NCI-H82 treated with DMSO at 0.1 percent for 48 hours (cell line): ENCODE measurements around the gene SNN.

Experiments
- DNase-seq: peaks from one replicate; lab custom pipeline; 2025; ENCODE audit not compliant: unreplicated experiment; lab: John Stamatoyannopoulos, UW

Gene SNN

DNA sequence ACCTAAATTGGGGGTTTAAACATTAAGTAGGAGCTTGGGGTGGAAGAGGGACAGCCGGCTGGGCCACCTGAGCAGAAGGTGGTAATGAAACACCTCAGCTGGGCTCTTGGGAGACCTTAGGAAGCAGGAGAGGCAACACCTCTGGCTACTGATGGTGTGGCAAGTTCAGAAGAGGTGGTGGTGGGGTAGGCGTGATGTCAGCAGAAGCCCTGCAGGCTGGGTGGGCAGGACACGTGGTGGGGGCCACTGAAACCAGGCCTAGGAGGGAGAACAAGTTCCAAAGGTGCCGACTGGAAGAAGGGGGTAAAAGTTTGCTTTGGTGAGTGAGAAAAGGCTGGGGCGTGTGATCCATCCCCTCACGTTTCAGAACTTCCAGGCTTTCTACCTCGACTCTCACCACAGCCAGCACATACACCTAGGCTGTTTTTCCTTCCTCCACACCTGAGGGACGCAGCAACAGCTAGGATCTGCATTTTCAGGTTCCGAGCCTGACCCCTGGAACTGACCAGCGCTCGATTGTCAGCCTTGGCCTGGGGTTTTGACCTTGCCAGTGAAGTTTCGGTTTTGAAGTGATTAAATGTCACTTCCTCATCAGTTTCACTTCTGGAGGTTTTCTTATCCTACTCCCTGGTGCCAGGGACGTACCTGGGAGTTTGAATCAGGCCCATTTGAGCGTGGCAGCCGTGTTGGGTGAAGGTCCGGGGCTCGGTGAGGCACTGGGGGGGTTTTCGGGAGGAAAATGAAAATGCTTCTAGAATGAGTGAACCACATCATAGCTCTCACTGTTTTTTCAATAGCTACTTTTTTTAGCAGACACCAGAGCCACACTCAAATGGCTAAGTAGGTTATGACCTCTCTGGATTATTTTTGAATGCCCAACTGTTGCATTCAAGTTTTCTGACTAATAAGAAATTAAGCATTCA lies 10.0 kb downstream of the SNN start:
- DNase-seq: no peak

DNA sequence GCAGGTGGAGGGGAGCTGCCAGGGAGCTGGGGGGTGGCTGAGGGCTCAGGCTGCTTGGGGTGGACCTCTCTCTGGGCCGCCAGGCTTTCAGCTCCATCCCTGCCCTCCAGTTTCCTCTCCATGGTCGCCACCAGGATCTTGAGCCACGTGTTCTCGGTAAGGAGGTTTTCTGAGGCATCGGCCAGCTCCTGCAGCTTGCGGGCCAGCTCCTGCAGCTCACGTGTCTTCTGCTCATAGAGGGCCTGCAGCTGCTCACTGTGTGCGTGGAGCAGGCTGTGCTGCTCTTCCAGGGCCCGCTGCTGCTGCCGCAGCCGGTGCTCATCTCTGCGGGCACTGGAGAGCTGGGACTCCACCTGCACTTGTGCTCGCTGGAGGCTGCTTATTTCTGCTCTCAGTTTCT lies 11.0 kb downstream of the SNN start:
- no peak for DNase-seq

DNA sequence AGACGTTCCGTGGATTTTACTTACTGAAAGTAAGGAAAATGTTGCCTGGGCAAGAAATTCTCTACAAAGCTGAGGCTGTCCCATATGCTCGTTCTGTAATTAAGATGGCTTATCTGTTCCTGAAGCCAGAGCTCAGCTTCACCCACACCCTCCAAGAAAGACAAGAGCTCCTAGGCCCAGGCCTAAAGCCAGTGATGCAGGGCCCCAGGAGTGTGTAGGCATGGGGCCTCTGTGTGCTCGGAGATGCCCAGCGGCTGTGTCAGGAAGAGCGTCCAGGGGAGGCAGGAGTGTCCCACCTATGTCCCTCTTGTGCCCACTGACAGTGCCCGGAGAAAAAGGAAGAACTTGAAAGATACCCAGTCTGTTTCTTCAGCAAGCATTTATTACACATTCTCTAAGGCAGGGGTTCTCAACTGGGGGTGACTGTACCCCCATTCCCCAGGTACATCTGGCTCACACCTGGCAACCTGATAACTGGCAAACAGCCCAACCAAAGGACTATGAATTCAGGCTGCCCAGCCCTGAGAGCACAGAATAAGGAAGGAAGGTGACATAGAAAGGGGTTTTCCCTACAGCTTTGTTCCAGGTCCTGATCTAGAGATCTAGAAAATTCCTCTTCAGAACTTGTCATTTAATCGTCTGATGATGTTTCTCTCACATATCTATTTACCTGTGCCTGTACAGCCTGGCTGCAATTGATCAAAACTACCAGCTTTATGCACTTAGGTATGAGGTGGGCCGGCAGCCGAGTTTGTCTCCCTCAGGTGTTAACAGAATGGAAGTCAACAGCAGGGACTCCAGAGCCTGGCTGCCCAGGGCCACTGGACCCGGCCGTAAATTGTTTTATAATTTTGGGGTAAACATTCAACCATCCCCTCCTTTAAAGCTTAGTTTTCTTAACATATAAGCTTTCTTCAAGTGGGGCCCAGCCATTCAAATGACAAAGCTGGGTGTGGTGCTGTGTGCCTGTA lies 12.0 kb downstream of the SNN start:
- DNase-seq: no peak

DNA sequence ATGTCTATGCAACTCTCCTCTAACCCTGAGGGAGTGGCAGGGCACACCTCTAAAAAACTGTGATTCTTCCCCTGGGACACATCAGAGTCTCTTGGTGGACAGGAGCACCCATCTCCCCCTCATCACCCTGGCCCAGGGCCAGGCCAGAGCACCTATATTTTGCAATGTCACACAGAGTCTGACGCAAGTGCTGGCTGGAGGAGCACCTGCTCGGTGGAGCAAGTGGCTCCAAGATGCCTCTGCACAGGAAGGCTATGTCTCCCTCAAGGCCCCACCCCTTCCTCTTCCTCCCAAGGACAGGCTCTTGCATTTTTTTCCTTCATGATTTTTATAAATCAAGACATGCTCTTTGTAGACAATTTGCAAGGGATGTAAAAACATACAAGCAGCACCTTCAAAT lies 13.3 kb downstream of the SNN start:
- no peak for DNase-seq

DNA sequence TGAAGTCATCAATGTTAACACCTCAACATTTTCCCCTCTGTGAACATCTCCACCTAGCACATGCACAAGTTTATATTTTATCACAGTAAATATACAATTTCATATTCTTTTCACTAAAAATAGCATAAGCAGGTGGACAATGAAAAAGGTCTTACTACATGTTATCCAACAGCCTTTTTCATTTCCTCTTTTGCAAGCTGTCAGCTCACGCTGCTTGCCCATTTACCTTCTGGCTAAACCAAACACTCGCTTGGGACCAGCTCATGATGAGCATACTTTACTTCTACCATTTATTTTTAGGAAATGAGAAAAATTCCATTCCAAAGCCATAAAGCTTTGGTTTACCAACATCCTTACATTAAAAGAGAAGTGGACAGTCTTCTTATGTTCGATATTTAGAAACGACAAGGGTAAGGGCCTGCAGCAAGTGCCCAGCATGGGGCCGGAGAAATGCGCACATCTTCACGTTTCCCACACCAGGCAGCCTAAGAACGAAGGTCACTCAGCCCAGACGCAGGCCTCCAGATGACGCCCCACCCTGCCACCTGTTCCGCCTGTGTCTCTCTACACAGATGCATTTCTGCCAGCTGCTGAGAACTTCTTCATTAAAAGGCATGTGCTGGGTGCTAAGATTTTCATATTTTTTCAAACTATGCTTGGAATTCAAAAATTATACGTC lies 13.9 kb downstream of the SNN start:
- DNase-seq: no peak

DNA sequence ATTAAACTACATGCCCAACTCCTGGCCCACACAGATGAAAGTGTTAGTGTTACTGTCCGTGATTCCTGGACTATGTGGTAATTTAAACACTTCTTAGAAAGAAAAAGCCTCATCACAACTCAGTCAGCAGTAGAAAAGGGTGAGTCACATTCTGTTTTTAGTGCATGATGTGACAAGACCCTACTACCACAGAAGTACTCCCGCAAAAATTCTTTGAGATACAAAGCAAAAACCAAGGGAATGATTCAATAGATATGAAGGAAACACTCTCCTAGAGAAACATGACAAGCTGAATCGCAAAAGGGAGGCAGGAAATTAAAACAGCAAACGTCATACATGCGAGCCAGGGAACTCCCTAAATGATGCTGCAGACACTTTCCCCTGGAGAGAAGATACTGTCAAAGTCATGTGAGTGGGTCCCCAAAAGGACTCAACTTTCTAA lies 14.4 kb downstream of the SNN start:
- no peak for DNase-seq

DNA sequence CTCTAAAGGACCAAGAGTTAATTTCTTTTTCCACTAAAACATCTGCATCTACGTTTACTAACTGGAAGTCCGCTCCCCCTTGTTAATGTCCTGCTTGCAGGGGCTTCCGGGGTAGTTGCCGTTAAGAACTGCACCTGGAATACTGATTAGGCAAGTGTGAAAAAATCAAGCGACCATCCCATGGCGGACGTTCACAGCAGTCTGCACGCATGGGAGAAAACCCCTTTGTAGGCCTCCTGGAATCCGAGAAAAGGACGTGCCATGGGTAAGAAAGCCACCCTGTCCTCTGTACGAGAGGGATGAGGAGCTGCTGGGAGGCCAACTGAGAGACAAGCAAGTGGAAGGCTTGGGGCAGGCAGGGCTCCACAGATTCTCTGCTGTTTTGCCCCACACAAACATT lies 14.9 kb downstream of the SNN start:
- DNase-seq: no peak

DNA sequence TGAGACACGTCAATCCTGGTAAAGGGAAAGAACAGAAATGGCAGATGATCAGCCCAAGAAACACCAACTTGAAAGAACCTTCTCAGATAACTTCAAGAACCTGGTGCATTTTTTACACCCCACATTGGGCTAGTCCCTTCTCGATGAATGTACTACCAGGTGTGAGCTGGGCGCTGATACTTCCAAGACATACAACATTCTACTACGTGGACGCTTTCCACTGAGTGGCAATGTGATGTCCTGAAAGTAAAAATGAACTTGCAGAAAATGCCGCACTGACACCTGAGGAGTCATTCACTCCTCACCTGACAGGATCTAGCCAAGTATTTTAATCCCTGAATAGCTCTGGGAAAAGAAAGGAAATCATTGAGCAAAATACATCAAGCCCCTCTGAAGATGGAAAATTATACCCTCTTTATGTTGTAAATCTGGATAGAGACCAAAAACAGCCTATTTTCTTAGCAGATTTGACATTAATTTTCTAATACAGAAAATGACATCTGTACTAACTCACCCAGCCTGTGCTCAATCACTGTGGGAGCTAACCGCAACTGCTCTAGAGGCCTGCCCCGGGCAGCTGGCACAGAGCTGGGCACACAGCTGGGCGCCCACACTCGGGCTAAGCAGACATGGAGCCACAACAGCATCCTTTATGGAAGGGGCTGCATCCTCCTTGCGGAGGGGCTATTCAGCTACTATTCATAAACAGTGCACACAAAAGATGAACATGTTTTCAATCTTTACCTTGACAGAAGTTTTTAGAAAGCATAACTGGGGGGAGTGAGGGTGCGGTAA lies 16.2 kb downstream of the SNN start:
- DNase-seq: no peak

DNA sequence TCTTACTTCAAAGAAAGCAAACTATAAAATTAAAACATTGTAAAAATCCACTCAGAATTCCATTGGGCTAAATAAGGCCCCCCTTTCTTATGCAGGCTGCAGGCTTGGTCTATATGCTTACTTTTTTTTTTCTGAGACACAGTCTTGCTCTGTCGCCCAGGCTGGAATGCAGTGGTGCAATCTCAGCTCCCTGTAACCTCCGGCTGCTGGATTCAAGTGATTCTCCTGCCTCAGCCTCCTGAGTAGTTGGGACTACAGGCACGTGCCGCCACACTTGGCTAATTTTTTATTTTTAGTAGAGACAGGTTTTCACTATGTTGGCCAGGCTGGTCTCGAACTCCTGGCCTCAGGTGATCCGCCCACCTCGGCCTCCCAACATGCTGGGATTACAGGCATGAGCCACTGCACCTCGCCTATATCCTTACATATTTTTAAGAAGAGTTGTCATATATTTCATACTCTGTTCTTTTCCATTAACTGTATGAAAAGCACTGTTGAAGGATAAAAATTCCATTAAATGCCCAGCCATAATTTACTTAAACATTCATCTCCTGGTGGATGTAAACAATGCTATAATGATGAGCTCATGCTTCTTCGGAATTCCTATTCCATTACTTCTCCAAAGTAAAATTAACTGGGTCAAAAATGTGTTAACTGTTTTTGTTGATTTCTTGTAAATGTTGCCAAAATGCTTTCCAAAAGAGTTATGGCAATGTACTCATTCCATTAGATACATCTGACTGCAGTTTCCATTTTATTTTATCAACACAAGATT lies 17.8 kb downstream of the SNN start:
- no peak for DNase-seq

DNA sequence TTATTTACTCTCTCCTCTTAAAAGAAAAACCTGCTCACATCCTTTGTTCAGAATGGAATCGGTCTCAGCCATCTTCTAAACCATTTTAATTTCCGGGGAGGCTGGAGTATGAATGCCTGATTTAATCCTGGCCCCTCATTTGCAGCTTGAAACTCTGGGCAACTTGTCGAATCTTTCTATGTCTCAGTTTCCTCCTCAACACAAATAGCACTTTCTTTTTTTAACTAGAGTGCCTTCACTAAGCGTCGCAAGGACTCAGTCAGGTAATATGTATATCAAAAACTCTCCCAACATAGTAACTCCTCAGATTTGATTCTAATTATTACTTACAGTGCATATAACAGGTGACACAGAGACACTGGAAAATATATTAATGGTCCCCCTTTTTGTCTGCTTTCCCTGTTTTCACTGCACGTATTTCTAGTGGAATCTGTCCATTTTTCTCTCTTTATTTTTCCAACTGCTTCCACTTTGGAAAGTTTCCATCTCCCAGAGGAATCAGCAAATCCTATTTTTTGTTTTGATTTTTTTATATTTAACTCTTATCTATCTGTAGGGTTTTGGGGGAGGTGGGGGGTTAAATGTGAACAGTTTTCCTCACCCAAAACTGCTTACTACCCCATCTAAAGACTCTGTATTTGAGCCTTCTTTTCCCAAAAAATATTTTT lies 18.6 kb downstream of the SNN start:
- no peak for DNase-seq

DNA sequence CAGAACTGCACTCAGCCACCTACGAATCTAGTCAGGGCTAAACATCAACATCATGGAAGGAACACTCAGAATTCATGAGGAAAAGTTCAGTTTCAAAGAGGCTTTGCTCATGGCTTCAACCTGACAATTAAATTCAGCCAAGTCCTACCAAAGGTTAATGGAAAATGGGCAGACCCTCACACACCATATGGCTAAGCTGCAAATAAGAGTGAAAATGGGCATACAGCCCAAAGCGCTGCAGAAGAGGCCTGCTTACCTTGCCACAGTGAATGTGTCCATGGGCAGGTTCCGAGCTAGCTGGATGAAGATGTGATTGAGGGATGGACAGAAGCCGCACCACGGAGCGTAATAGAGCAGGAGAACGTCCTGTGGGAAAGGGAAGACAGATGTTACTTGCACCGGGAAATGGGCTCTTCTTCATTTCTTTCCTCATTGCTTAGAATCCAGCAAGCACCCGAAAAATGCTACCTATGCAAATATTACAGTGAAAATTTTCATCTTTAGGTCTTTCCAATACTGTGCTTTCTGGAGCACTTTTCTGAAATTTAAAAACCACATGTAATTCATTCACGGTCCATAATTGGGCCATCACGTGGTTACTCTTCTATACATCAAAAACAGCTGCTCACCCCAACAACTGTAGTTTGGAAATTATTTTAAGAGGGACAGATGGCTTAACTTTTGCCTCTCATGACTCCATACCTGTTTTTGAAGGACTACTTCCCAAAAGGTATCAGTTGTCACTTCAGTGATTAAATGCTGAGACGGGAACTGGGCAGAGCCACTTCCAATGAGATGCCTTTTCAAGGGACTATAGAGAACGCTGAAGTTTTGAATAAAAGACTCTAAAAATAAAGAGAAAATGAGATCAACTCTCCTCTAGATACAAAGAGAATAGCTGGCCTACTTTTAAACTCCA lies 19.6 kb downstream of the SNN start:
- no peak for DNase-seq

DNA sequence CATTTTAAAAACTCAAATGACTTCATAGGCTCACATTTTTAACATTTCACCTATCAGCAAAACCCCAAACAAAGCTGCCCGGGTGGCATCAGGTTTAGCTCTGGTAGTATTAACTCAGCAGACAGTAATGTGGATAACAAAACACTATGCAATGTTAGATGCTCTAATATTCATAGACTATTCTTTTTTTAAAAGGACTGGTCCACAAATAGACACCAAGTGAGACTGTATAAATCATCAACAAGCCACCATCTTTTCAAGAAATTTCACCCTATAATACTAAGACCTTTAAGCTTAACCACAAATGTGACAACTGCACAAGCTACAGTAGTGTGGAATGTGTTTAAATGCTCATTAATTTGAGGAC lies 20.2 kb downstream of the SNN start:
- no peak for DNase-seq

DNA sequence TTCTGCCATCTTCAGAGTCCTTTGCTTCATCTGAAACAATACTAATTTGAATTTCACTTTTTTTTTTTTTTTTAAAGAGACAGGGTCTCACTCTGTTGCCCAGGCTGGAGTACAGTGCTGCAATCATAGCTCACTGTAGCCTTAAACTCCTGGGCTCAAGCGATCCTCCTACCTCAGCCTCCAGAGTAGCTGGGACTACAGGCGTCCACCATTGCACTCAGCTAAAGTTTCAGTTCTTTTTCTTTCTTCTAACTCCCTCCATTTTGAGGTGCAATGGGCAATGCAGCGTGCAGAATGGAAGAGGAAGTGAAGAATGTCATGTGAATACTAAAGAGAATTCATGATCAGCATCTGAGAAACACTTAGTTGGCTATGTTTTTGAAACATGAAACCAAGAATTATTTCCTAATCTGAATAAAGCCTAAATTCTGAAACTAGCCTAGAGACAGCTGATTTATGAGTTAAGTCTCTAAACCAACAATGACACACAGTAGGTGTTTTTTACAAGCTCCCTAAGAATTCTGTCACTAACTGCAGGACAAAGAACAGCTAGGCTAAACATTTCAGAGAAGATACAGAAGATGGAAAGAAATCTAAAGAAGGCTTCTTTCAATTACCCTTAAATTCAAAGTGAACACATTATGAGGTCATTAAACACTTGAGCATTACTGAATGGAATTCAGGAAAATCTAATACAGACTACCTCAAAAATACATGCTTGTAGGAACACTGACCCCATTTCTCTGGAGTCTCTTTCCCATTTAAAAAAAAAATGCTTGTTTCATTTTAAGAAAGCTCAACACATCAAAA lies 21.0 kb downstream of the SNN start:
- no peak for DNase-seq

DNA sequence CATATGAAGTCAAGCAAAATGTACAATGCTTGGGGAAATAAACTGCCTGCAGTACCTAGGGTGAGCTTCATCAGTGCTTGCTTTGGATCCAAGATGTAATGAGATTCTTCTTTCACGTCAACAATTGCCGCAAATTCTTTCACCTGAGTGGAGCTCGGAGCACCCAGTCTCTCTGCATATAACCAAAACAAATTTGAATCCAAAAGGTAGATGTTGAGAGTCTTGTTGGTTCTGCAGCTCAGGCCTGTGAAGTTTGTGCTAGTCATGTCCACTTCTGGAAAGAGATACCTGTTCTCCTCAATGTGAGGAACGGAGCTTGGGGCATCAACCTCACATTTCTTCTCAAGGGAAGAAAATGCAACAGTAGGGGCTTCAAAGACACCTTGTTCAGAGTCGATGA lies 23.0 kb downstream of the SNN start:
- no peak for DNase-seq

DNA sequence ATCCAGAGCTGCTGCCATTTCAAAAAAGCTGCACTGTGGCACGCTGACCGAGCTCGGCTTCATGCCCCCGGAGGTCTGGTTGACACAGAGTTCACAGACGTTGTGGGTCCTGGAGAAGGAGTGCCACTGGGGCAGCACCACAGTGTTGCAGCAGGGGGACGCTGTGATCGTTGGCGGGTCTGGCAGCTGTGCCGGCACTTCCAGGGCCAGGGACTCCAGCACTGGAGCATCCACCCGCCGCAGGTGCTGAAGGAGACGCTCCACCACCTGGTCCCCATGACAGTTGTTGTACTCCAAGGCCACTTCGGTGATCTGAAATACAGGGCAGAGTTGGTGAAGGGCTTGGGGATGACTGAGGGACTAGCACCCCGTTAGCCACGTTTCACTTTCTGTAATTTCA lies 23.5 kb downstream of the SNN start:
- DNase-seq: no peak

DNA sequence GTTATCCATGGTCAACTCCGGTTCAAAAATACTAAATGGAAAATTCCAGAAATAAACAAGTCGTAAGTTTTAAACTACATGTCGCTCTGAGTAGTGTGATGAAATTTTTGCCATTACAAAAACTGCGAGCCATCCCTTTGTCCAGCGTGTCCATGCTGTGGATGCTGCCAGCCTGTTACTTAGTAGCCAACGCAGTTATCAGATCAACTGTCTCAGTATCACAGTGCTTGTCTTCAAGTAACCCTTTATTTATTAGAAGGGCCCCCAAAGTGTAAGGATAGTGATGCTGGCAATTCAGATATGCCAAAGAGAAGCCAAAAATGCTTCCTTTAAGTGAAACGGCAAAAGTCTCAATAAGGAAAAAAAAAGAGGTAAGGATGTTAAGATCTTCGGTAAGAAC lies 23.9 kb downstream of the SNN start:
- no peak for DNase-seq

DNA sequence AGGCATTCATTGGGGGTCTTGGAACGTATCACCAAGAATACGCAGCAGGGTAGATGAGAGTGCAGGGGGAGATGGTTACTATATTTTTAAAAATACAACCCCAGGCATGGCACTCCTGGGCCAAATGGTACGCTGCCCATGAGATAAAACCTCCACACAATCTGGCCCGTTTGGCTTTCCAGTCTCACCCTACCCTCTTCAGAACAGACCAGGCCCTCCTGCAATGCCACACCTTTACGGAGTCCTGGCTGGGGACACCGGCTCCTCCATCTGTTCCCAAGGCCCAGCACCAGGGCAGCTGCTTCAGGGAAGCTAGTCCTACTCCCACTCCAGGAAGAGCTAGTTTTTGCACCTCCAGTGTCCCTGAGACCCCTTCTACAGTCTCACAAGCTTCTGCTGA lies 24.4 kb downstream of the SNN start:
- no peak for DNase-seq
